Kidney glomerular epithelial cell (primary cell): ENCODE measurements around the gene CUEDC1.

Experiments used
- DNase-seq: peaks from one replicate; lab custom pipeline; 2025; lab: John Stamatoyannopoulos, UW

CUEDC1 gene

GRCh38 chr17:57915544-57915943 lies 39.7 kb downstream of the CUEDC1 start:
- DNase-seq: no peak

- no peak for DNase-seq
These were observed 40.7 kb downstream of the CUEDC1 start for GRCh38 chr17:57914273-57915142.

GRCh38 chr17:57913575-57914272 lies 41.5 kb downstream of the CUEDC1 start:
- no peak for DNase-seq

- no peak for DNase-seq
These were observed 43.2 kb downstream of the CUEDC1 start for GRCh38 chr17:57911834-57912673.

GRCh38 chr17:57910462-57911420 lies 44.5 kb downstream of the CUEDC1 start:
- no peak for DNase-seq

- no peak for DNase-seq
These were observed 45.7 kb downstream of the CUEDC1 start for GRCh38 chr17:57909551-57909950.

- no peak for DNase-seq
These were observed 46.9 kb downstream of the CUEDC1 start for GRCh38 chr17:57908278-57908677.

- DNase-seq: no peak
These were observed 48.3 kb downstream of the CUEDC1 start for GRCh38 chr17:57906910-57907309.

- DNase-seq: no peak
These were observed 49.2 kb downstream of the CUEDC1 start for GRCh38 chr17:57905875-57906455.

- no peak for DNase-seq
These were observed 51.3 kb downstream of the CUEDC1 start for GRCh38 chr17:57903961-57904360.

- DNase-seq: peak; percentile 98
These were observed 52.1 kb downstream of the CUEDC1 start for GRCh38 chr17:57902800-57903759.

- peak; percentile 60 for DNase-seq
These were observed 53.0 kb downstream of the CUEDC1 start for GRCh38 chr17:57902117-57902799.

- DNase-seq: no peak
These were observed 54.0 kb downstream of the CUEDC1 start for GRCh38 chr17:57900991-57901743.

GRCh38 chr17:57899822-57900221 lies 55.4 kb downstream of the CUEDC1 start:
- no peak for DNase-seq

GRCh38 chr17:57899391-57899790 lies 55.8 kb downstream of the CUEDC1 start:
- no peak for DNase-seq

- no peak for DNase-seq
These were observed 56.5 kb downstream of the CUEDC1 start for GRCh38 chr17:57898487-57899311.

- no peak for DNase-seq
These were observed 59.7 kb downstream of the CUEDC1 start for GRCh38 chr17:57895382-57896060.
